Measurements from ENCODE around the gene ERVK3-1. TPM values are rescaled to one million over a fixed set of nuclear protein-coding genes. Genes with fewer than 3 reads are reported as not detected.
"Not testable (repeated sequence)": the region's sequence is repeated elsewhere in the genome, so short reads cannot be mapped to it uniquely, and the experiment has no call there.

Gene ERVK3-1
- total RNA-seq, 2 donors from 2014 or later, result 30.3 to 37.8 TPM

- Mint-ChIP-seq H3K36me3 (peaks cover 57% of the 10 kb centered on the region in 2 donors), H3K9me3 (peaks cover 3 to 13% of the 10 kb centered on the region in 2 donors), H3K27ac (no peak overlapping the region)
- DNase-seq (ENCODE audit: low spot score in 2 of 2) (no peak), ATAC-seq (no peak)
Measured at GRCh38 chr19:58284199-58284598, 21.0 kb upstream of the ERVK3-1 start.

- H3K27ac Mint-ChIP-seq, result no peak overlapping the region
- no peak for ATAC-seq
- H3K36me3 Mint-ChIP-seq, result peaks cover 71 to 90% of the 10 kb centered on the region in 2 donors
- H3K9me3 Mint-ChIP-seq, result peaks cover 23 to 28% of the 10 kb centered on the region in 2 donors
- DNase-seq (ENCODE audit: low spot score in 2 of 2), result no peak
Measured at GRCh38 chr19:58291943-58292342, 13.2 kb upstream of the ERVK3-1 start.

GRCh38 chr19:58294743-58295374, 10.3 kb upstream of the ERVK3-1 start:
- H3K27ac Mint-ChIP-seq, result no peak overlapping the region
- peaks cover 26 to 31% of the 10 kb centered on the region in 2 donors for H3K9me3 Mint-ChIP-seq
- H3K36me3 Mint-ChIP-seq, result peaks cover 57 to 76% of the 10 kb centered on the region in 2 donors
- DNase-seq (ENCODE audit: low spot score in 2 of 2) (no peak), ATAC-seq (no peak)

- H3K9me3 Mint-ChIP-seq, result peaks cover 31 to 34% of the 10 kb centered on the region in 2 donors
- DNase-seq (ENCODE audit: low spot score in 2 of 2) (no peak), ATAC-seq (no peak)
- no peak overlapping the region for H3K27ac Mint-ChIP-seq
- H3K36me3 Mint-ChIP-seq, result peaks cover 68 to 80% of the 10 kb centered on the region in 2 donors
Measured at GRCh38 chr19:58296104-58296503, 9.1 kb upstream of the ERVK3-1 start.

- no peak for ATAC-seq
- DNase-seq (ENCODE audit: low spot score in 2 of 2), result no peak
- Mint-ChIP-seq H3K9me3 (peaks cover 4 to 12% of the 10 kb centered on the region in 2 donors), H3K27ac (peak overlapping the region in 1 of 2 donors; percentile 39), H3K36me3 (peaks cover 33 to 62% of the 10 kb centered on the region in 2 donors)
Measured at GRCh38 chr19:58300620-58301019, 4.6 kb upstream of the ERVK3-1 start.

- H3K27ac Mint-ChIP-seq, result peak overlapping the region in 1 of 2 donors; percentile 99
- peaks cover 40 to 80% of the 10 kb centered on the region in 2 donors for H3K36me3 Mint-ChIP-seq
- H3K9me3 Mint-ChIP-seq, result peaks cover 0 to 12% of the 10 kb centered on the region in 2 donors
- ATAC-seq, result no peak
- no peak for DNase-seq (ENCODE audit: low spot score in 2 of 2)
Measured at GRCh38 chr19:58304255-58304654, 922 bp upstream of the ERVK3-1 start.

GRCh38 chr19:58304748-58305064, 471 bp upstream of the ERVK3-1 start:
- DNase-seq (ENCODE audit: low spot score in 2 of 2) (no peak), ATAC-seq (peak; percentile 3 to 8)
- H3K36me3 Mint-ChIP-seq, result peaks cover 44 to 82% of the 10 kb centered on the region in 2 donors
- peaks cover 0 to 15% of the 10 kb centered on the region in 2 donors for H3K9me3 Mint-ChIP-seq
- H3K27ac Mint-ChIP-seq, result peak overlapping the region; percentile 99

- Mint-ChIP-seq H3K36me3 (peaks cover 38 to 81% of the 10 kb centered on the region in 2 donors), H3K9me3 (peaks cover 0 to 11% of the 10 kb centered on the region in 2 donors), H3K27ac (peak overlapping the region; percentile 99)
- DNase-seq (ENCODE audit: low spot score in 2 of 2) (no peak), ATAC-seq (no peak)
Measured at GRCh38 chr19:58305932-58306323, 751 bp downstream of the ERVK3-1 start.

GRCh38 chr19:58307736-58308135, 2.6 kb downstream of the ERVK3-1 start:
- no peak for DNase-seq (ENCODE audit: low spot score in 2 of 2)
- H3K27ac Mint-ChIP-seq, result no peak overlapping the region
- H3K9me3 Mint-ChIP-seq, result peaks cover 0 to 8% of the 10 kb centered on the region in 2 donors
- peaks cover 50 to 83% of the 10 kb centered on the region in 2 donors for H3K36me3 Mint-ChIP-seq
- ATAC-seq, result no peak

GRCh38 chr19:58310685-58311084, 5.5 kb downstream of the ERVK3-1 start:
- DNase-seq (ENCODE audit: low spot score in 2 of 2); ATAC-seq; H3K27ac Mint-ChIP-seq: not testable (repeated sequence)
- peaks cover 61 to 94% of the 10 kb centered on the region in 2 donors for H3K36me3 Mint-ChIP-seq
- H3K9me3 Mint-ChIP-seq, result peaks cover 0 to 13% of the 10 kb centered on the region in 2 donors

- Mint-ChIP-seq H3K27ac (peak overlapping the region in 1 of 2 donors; percentile 10), H3K9me3 (peaks cover 0 to 13% of the 10 kb centered on the region in 2 donors), H3K36me3 (peaks cover 54 to 94% of the 10 kb centered on the region in 2 donors)
- no peak for DNase-seq (ENCODE audit: low spot score in 2 of 2)
- ATAC-seq, result no peak
Measured at GRCh38 chr19:58311345-58311865, 6.2 kb downstream of the ERVK3-1 start.

- no peak for DNase-seq (ENCODE audit: low spot score in 2 of 2)
- H3K36me3 Mint-ChIP-seq, result peaks cover 35 to 54% of the 10 kb centered on the region in 2 donors
- no peak overlapping the region for H3K27ac Mint-ChIP-seq
- ATAC-seq, result no peak
- H3K9me3 Mint-ChIP-seq, result peaks cover 0 to 5% of the 10 kb centered on the region in 2 donors
Measured at GRCh38 chr19:58315580-58315979, 10.4 kb downstream of the ERVK3-1 start.

- H3K27ac Mint-ChIP-seq, result no peak overlapping the region
- H3K9me3 Mint-ChIP-seq, result peaks cover 0 to 5% of the 10 kb centered on the region in 2 donors
- no peak for DNase-seq (ENCODE audit: low spot score in 2 of 2)
- no peak for ATAC-seq
- H3K36me3 Mint-ChIP-seq, result peaks cover 22 to 40% of the 10 kb centered on the region in 2 donors
Measured at GRCh38 chr19:58317476-58318072, 12.4 kb downstream of the ERVK3-1 start.

GRCh38 chr19:58318297-58318696, 13.1 kb downstream of the ERVK3-1 start:
- H3K27ac Mint-ChIP-seq, result no peak overlapping the region
- ATAC-seq (no peak), DNase-seq (ENCODE audit: low spot score in 2 of 2) (no peak)
- H3K36me3 Mint-ChIP-seq, result peaks cover 20 to 37% of the 10 kb centered on the region in 2 donors
- H3K9me3 Mint-ChIP-seq, result peaks cover 0 to 5% of the 10 kb centered on the region in 2 donors

- no peak for DNase-seq (ENCODE audit: low spot score in 2 of 2)
- H3K36me3 Mint-ChIP-seq, result peaks cover 13 to 28% of the 10 kb centered on the region in 2 donors
Measured at GRCh38 chr19:58319241-58319640, 14.1 kb downstream of the ERVK3-1 start.

GRCh38 chr19:58325311-58326022, 20.3 kb downstream of the ERVK3-1 start:
- ATAC-seq (peak in 1 of 2 donors; percentile 4), DNase-seq (ENCODE audit: low spot score in 2 of 2) (no peak)
- H3K9me3 Mint-ChIP-seq, result no peaks in the 10 kb centered on the region
- peaks cover 4 to 8% of the 10 kb centered on the region in 2 donors for H3K36me3 Mint-ChIP-seq
- no peak overlapping the region for H3K27ac Mint-ChIP-seq

More at GRCh38 chr19:58319241-58319640, 14.1 kb downstream of the ERVK3-1 start:
- ATAC-seq, result no peak
- Mint-ChIP-seq H3K27ac (no peak overlapping the region), H3K9me3 (peaks cover 0 to 5% of the 10 kb centered on the region in 2 donors)

- peak in 1 of 2 donors; percentile 39 for ATAC-seq
- no peak for DNase-seq (ENCODE audit: low spot score in 2 of 2)
Measured at GRCh38 chr19:58326501-58326913, 21.3 kb downstream of the ERVK3-1 start.

More at GRCh38 chr19:58326501-58326913, 21.3 kb downstream of the ERVK3-1 start:
- Mint-ChIP-seq H3K27ac (no peak overlapping the region), H3K9me3 (no peaks in the 10 kb centered on the region), H3K36me3 (peaks cover 4 to 8% of the 10 kb centered on the region in 2 donors)
